ENCODE measurements around the gene SHISAL1.
"Not testable (repeated sequence)": the region's sequence is repeated elsewhere in the genome, so short reads cannot be mapped to it uniquely, and the experiment has no call there.

Gene SHISAL1

DNA sequence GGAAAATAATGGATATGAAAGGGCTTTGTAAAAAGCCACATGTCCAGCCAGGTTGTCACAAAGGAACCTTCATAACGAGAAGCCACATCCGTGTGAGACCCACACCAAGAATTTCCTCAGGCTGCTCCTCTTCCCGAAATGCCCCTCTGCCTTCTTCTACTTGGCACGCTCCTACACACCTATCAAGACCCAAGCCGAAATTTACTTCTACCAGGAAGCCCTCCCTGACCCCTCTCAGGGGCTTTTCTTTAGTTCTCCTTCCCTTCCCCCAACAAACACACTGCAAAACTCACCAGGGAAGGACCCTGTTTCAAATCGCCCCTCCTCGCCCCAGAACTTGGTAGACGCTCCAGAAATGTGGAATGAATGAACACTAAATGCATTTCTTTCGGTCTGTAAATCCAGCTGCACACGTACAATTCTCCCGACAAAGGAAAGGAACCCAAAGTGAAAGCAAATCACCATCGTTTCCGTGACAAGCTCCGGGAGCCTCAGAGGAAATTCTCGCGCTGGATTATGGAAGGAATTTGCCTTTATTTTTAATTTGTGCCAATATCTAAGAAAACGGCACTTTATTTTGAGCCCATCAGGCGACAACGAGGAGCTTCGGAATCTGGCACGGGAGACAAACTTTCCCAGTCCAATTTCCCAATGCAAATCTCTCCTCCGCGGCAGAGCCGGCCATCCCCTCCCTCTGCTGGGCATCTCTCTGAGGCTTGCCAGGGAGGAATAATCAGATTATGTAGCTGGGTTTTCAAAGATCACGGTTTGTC lies 13.2 kb upstream of the SHISAL1 start:
- TF ChIP-seq, protein P1, sequence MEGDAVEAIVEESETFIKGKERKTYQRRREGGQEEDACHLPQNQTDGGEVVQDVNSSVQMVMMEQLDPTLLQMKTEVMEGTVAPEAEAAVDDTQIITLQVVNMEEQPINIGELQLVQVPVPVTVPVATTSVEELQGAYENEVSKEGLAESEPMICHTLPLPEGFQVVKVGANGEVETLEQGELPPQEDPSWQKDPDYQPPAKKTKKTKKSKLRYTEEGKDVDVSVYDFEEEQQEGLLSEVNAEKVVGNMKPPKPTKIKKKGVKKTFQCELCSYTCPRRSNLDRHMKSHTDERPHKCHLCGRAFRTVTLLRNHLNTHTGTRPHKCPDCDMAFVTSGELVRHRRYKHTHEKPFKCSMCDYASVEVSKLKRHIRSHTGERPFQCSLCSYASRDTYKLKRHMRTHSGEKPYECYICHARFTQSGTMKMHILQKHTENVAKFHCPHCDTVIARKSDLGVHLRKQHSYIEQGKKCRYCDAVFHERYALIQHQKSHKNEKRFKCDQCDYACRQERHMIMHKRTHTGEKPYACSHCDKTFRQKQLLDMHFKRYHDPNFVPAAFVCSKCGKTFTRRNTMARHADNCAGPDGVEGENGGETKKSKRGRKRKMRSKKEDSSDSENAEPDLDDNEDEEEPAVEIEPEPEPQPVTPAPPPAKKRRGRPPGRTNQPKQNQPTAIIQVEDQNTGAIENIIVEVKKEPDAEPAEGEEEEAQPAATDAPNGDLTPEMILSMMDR (IDR thresholded peaks at IDR 0.05): no peak
- no peak for TF ChIP-seq ZFX (IDR thresholded peaks at IDR 0.05; ENCODE audit: borderline replicate concordance)
- no peak overlapping the region for H3K27ac ChIP-seq

GRCh38 chr22:44323140-44323790 lies 10.5 kb upstream of the SHISAL1 start:
- not testable (repeated sequence) for H3K27ac ChIP-seq

DNA sequence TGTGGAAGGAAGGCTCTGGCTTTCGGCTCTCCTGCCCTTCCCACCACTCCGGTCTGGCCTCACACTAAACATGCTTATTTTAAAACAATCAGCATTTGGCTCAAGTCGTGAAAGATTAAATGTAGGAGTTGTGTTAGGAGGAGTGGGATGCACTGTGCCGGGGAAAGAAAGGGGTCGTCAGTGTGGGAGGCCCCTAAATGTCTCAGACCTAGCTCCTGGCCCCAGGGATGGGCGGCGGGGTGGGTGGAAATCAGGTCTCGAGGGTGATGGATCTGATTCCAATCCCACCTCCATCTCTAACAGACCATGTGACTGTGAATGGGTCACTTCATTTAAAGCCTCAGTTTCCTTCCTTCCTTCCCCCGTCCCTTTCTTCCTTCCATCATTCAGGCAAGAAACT lies 6.9 kb upstream of the SHISAL1 start:
- TF ChIP-seq ZFX (IDR thresholded peaks at IDR 0.05; ENCODE audit: borderline replicate concordance): no peak
- TF ChIP-seq, protein P1 (IDR thresholded peaks at IDR 0.05): no peak

DNA sequence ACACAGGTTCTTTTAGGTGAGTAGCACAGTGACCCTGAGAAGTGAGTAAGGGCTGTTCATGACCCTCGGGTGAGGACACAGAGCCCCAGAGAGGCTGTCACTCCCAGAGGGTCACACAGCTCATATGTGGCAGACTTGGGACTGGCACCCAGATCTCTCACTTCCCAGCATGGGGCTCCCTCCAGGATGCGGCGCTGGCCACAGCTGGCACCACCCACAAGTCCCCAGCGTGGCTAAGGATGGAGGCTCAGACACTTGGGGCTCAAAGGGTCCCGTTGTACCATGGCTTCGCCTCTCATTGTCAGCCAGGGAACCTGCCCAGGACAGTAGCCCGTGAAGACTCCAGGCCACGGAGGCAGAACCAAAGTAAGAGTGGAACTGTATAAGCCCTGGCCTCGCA lies 6.0 kb upstream of the SHISAL1 start:
- TF ChIP-seq ZFX (IDR thresholded peaks at IDR 0.05; ENCODE audit: borderline replicate concordance): no peak
- TF ChIP-seq, protein P1 (IDR thresholded peaks at IDR 0.05): no peak
- no peak overlapping the region for H3K27ac ChIP-seq

More for the DNA sequence above, 6.9 kb upstream of the SHISAL1 start:
- no peak overlapping the region for H3K27ac ChIP-seq

- no peak overlapping the region for H3K27ac ChIP-seq
- TF ChIP-seq, protein P1 (IDR thresholded peaks at IDR 0.05): no peak
Measured at GRCh38 chr22:44317886-44318637, 5.3 kb upstream of the SHISAL1 start.

DNA sequence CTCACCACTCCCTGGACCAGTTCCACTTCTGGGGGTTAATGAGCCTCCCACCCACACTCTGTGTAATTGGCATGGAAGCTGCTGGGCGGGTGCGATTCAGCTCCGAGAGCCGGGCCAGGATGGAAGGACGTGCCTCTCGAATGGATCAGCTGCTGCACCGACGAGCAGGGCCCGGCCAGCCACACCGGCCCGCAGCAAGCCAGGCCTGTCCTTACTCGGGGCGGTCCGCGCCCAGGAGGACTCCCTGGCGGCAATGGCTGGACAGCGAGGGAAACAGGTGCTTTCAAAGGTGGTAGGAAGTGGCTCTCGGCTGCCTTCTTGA lies 4.3 kb upstream of the SHISAL1 start:
- H3K27ac ChIP-seq: no peak overlapping the region
- TF ChIP-seq, protein P1 (IDR thresholded peaks at IDR 0.05): no peak
- no peak for TF ChIP-seq ZFX (IDR thresholded peaks at IDR 0.05; ENCODE audit: borderline replicate concordance)

- H3K27ac ChIP-seq: no peak overlapping the region
- TF ChIP-seq ZFX (IDR thresholded peaks at IDR 0.05; ENCODE audit: borderline replicate concordance): no peak
- TF ChIP-seq, protein P1 (IDR thresholded peaks at IDR 0.05): no peak
Measured at GRCh38 chr22:44316393-44317122, 3.8 kb upstream of the SHISAL1 start.

Data from 22Rv1 (cell line).